ENCODE data around the gene ADAMTSL5.
"Not testable (repeated sequence)": the region's sequence is repeated elsewhere in the genome, so short reads cannot be mapped to it uniquely, and the experiment has no call there.

ADAMTSL5 gene

DNA sequence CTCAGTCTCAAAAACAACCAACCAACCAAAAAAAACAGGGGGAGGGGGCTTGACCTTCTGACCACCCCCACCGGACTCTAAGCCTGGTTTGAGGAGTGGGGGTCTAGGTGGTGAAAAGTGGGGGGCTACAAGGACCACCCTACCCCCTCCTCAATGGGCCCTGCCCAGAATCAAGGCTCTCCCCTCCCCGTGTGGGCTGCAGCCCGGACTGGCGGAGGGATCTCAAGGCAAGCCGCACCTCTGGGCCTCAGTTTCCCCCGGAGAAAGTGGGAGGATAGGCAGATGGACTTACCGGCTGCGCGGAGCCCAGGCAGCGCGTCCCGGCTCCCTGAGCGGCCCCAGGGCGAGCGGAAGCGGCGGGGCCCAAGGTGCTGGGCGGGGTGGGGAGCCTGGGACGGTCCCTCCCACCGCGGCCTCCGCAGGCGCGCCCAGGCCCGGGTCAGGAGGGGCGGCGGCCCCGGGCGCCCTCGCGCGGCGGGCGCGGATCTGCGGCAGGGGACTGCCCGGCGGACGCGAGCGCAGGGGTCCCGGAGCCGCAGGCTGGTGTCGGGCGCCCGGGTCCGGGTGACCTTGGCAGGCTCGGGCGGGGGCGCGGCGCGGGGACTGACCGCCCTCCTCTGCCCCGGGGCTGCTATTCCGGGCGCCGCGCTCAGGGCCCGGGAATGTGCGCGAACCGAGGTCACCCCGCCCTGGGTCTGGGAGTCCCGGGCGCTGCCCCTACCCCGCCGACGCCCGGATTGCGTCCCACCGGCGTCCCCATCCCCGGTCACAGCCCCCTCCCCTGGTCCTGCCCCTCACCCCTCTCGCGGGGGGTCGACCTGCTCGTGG is at the start of gene ADAMTSL5:
Gene ADAMTSL5 (minus strand): TSS at position 349 of the 828 bp plus-strand sequence. CDS start 2,076 bp downstream, outside the sequence.
- DNase-seq = no peak

DNA sequence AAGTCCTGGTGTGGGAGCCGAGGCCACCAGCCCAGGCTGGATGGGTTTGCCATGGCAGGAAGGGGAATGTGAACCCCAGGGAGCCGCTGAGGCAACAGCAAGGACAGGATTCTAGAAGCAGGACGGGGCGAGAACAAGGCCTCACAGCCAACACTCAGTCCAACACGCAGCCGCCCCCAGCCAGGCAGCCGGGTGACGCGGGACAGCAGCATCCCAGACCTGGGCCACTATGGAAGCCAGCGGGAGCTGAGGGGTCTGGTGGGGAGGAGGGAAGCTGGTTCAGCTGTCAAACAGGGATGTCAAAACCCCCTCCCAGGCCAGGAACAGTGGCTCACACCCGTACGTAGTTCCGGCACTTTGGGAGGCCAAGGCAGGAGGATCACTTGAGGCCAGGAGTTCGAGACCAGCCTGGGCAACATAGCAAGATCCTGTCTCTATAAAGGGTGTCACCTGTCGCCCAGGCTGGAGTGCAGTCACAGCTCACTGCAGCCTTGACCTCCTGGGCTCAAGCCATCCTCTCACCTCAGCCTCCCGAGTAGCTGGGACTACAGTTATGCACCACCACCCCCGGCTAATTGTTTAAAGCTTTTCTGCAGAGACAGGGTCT is 48.5 kb upstream of the ADAMTSL5 start:
- no peak for DNase-seq

- no peak for DNase-seq
Observed at GRCh38 chr19:1560286-1560882, 47.6 kb upstream of the ADAMTSL5 start.

DNA sequence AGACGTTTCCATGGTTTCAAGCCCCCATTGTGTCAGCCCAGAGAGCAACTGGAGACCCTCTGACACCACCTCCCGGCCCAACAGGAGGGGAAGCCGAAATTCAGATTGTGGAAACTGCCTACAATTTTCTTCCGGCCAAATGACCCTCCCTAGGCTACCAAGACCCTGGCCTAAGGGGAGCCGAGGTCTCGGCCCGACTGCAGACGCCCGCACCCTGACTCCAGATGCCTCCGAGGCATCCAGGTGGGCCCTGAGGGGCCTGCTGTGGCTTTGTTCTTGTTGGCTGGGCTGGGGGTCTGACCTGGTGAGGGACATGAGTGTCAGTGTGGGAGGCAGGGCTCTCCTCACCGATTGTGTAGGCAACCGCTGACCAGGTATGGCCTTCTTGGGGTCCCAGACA is 45.7 kb upstream of the ADAMTSL5 start:
- DNase-seq = no peak

DNA sequence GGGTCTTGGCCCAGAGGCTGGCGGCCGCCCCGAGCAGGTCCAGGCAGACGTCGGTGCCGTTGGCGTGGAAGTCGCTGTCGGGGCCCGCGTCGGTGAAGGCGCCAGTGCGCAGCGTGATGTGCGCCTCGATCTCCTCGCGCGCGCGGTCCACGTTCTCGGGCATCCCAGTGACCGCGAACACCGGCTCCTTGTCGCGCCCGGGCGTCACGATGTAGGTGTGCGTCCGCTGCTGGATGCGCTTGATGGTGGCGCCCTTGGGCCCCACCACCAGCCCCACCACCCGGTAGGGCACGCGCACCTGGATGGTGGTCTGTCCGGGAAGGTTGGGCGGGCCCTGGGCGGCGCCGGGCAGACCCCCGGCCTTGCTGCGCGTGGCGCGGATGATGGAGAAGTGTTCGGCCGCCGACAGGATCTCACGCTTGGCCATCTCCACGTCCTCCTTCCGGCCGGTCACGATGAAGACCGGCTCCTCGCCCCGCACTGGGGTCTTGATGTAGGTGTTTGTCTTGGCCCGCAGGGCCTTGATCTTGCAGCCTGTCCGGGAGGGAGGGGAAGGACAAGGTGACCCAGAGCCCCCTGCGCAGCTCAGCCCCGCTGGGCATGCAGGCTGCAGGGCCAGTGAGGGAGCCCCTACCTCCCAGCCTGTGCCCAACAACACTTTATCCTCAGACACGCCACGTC is 43.7 kb upstream of the ADAMTSL5 start:
- DNase-seq = no peak

GRCh38 chr19:1555487-1556389 is 42.9 kb upstream of the ADAMTSL5 start:
- no peak for DNase-seq

- DNase-seq = no peak
Observed at GRCh38 chr19:1554968-1555367, 42.1 kb upstream of the ADAMTSL5 start.

DNA sequence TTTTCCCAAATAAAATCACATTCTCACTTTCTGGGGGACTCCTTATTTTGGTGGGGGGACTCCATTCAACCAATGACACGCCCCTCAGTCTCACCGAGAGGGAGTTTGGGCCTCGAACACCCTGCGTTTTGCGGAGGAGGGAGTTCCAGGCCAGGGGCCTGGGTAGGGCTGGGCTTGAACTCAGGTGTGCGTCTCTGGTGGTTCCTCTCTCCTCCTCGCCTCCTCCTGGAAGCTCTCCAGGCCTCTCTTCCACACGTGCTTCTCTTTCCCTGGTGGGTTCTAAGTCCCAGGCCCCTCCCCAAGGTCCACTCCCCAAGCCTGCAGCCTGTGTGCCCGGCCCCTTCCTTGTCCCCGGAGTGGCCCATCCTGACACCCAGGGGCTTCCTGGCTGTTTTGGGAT is 40.6 kb upstream of the ADAMTSL5 start:
- DNase-seq = no peak

DNA sequence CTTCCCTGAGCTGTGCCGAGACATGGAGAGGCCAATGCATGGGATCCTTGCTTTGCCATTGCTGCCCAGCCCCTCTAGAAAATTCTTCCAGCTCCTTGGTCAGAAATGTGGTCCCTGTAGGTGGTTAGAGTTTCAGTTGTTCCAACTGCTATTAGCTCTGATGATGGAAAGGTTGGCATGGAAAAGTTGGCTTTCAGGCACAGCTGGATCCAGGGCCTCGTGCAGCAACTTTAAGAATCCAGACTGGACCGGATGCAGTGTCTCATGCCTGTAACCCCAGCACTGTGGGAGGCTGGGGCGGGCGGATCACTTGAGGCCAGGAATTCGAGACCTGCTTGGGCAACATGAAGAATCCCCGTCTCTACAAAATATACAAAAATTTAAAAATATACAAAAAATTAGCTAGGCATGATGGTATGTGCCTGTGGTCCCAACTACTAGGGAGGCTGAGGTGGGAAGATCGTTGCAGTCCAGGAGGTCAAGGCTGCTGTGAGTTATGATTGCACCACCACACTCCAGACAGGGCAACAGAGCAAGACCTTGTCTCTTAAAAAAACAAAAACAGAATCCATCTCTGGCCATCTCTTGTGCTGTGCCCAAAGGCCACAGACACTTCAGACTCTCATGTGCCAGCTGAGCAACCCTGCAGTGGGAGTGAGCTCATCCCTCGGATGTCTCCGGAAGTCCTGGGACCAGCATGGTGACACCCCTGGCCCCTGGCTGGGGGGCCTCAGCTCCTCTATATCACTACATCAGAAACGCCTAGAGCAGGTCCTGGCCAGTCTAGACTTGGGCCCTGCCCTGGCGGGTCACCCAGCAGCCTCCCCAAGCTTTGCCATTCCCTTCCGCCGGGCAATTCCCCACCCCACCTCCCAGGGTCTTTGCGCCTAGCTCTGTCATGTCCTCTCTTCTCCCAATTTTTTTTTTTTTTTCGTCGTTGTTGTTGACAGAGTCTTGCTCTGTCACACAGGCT is 38.5 kb upstream of the ADAMTSL5 start:
- DNase-seq = no peak

DNA sequence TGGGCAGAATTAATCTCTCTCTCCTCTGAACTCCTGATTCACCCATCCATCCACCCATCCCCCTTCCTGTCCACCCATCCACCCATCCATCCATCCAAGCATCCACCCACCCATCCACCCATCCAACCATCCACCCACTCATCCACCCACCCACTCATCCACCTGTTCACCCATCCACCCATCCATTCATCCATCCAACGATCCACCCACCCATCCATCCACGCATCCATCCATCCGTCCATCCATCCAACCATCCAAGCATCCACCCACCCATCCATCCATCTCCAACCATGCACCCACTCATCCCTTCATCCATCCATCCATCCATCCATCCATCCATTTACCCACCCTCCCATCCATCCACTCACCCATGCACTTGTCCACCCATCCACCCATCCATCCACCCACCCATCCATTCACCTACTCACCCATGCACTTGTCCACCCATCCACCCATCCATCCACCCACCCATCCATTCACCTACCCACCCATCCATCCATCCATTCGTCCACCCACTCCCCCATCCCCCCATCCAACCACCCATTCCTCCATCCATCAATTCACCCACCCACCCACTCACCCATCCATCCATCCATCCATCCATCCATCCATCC is 36.6 kb upstream of the ADAMTSL5 start:
- no peak for DNase-seq

DNA sequence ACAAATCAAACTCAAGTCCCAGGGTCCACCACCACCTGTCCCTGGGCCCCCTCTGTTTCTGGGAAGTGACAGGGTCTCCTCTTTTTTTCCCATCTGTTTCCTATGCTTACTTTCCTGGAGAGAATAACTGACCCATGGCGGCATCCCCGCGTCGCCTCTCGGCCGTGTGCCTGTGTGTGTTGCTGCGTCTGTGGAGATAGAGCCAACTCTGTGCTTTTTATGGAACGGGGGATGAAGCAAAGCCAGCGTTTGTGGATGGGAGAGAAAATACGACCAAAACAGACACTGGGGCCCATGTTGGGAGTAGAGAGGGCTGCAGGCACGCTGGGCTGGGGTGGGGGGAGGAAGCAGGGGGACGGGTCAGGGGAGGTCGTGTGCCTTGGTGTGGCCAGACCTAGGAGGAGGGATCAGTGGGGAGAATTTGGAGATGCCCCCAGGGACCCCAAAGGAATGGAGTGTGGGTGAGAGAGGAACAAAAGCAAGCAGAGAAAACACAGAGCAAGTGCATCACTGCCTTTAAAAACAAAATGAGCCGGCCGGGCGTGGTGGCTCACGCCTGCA is 27.6 kb upstream of the ADAMTSL5 start:
- no peak for DNase-seq

DNA sequence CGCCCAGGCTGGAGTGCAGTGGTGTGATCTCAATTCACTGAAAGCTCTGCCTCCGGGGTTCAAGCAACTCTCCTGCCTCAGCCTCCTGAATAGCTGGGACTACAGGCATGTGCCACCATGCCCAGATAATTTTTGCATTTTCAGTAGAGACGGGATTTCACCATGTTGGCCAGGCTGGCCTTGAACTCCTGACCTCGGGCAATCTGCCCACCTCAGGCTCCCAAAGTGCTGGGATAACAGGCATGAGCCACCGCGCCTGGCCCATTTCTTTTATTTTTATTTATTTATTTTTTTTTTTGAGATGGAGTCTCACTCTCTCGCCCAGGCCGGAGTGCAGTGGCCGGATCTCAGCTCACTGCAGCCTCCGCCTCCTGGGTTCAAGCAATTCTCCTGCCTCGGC is 26.9 kb upstream of the ADAMTSL5 start:
- not testable (repeated sequence) for DNase-seq

GRCh38 chr19:1538978-1539377 is 26.2 kb upstream of the ADAMTSL5 start:
- no peak for DNase-seq

- not testable (repeated sequence) for DNase-seq
Observed at GRCh38 chr19:1535699-1536098, 22.9 kb upstream of the ADAMTSL5 start.

DNA sequence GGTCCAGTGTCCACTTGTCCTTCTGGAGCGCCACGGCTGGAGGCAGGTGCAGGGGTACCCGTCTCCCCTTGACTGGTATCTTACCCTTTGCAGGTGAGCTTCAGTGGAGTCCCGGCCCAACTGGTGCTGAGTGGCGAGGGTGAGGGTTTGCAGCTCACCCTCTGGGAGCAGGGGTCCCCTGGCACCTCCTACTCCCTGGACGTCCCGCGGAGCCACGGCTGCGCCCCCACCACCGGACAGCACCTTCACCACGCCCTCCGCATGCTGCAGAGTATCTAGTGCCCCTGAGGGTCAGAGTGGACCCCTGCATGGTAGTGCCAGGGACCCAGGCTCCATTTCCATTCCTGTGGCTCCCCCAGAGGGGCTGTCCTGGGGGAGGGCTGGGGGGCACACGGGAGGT is 22.2 kb upstream of the ADAMTSL5 start:
- no peak for DNase-seq

- DNase-seq = peak; percentile 4
Observed at GRCh38 chr19:1533510-1534150, 20.8 kb upstream of the ADAMTSL5 start.

DNA sequence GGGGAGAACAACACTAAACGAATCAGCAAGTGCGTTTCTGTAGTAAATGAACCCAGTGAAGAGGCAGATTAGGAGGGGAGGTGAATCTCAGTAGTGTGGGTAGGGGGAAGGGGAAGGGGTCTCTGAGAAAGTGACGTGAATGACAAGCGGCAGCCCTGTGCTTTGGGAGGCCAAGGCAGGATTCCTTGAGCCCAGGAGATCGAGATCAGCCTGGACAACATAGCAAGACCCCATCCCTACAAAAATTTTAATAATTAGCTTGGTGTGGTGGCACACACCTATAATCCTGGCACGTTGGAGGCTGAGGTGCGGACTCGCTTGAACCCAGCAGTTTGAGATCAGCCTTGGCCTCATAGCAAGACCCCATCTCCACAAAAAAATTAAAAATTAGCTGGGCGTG is 19.2 kb upstream of the ADAMTSL5 start:
- no peak for DNase-seq

GRCh38 chr19:1531587-1531986 is 18.8 kb upstream of the ADAMTSL5 start:
- no peak for DNase-seq

- DNase-seq = not testable (repeated sequence)
Observed at GRCh38 chr19:1530856-1531255, 18.0 kb upstream of the ADAMTSL5 start.

DNA sequence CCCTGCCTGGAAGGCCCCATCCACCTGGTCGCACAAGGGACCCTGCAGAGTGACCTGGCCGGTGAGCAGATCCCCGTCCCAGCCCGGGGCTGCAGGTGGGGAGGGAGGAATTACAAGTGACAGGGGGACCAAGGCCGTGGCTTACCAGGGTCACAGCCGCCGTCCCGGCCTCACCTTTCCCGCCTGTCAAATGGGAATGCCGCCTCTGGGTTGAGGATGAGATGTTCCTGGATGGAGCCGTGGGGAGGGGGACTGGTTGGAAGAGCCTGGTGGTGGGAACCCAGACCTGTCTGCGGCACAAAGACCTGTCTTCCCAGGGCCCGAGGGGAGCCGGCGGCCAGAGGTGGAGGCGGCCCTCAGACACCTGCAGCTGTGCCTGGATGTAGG is 16.6 kb upstream of the ADAMTSL5 start:
- no peak for DNase-seq

Data from NCI-H1105 treated with DMSO at 0.1 percent for 48 hours (cell line).